GM18511 (cell line): ENCODE results near the gene TMEM117.

Experiments
- ATAC-seq: cut with Tn5 transposase; IDR thresholded peaks from one replicate; pipeline ENCODE4 v1.9.1; 2021; ENCODE audit warnings: mild to moderate bottlenecking, moderate library complexity; ENCODE audit not compliant: unreplicated experiment

The TMEM117 gene

GRCh38 chr12:44431647-44432343 is 595.9 kb downstream of the TMEM117 start:
- ATAC-seq: peak; percentile 86

DNA sequence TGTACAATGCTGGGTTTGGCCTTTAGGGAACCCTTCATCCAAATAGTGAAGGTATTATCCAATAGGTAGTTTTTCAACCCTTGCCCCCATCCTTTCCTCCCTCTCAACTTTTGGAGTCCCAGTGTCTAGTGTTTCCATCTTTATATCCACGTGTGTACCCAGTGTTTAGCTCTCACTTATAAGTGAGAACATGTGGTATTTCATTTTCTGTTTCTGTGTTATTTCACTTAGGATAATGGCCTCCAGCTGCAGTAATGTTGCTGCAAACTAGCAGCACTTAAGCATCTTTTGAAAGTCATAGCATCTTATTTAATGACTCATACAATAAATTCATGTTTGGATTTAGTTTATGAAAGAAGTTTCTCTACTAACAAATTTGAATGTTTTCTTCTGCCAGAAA is 597.8 kb downstream of the TMEM117 start:
- peak; percentile 44 for ATAC-seq

- no peak for ATAC-seq
Observed at GRCh38 chr12:44436756-44437155, 600.9 kb downstream of the TMEM117 start.
